EL (cell line): ENCODE results near the gene FAM168A.
"Not testable (repeated sequence)": the region's sequence is repeated elsewhere in the genome, so short reads cannot be mapped to it uniquely, and the experiment has no call there.

Experiments used
- DNase-seq: peaks from one replicate; pipeline ENCODE4 v3.0.0-alpha.2; 2016

The FAM168A gene

DNA sequence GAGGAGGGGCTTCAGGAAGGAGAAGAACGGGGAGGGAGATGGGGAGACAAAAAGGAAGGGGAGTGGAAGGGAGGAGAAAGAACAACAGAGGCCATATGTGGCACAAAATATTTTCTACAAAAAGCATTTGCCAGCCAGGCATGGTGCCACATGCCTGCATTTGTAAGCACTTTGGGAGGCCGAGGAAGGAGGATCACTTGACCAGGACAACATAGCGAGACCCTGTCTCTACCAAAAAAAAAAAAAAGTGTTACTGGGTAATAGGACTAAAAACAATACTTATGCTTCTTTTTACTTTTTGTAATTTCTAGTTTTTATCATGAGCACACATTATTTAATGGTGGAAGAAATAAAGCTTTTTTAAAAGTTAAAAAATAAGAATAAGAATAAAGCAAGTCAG lies 5.3 kb downstream of the FAM168A start:
- DNase-seq, result no peak

DNA sequence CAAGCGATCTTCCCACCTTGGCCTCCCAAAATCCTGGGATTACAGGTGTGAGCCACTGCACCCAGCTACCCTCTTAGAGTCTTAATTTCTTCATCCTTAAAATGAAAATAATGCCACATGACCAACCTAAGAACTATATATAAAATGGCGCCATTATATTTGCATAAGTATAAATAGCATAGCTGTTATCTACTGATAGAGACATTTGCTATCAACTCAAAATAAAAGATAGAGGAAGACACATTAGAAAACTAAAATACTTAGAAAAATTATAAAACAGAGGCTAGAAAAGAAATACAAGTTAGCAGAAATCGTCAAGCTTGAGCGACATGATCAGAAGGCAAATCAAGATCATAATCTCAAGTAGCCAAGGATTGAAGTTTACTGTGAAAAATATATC lies 6.2 kb downstream of the FAM168A start:
- DNase-seq, result no peak

DNA sequence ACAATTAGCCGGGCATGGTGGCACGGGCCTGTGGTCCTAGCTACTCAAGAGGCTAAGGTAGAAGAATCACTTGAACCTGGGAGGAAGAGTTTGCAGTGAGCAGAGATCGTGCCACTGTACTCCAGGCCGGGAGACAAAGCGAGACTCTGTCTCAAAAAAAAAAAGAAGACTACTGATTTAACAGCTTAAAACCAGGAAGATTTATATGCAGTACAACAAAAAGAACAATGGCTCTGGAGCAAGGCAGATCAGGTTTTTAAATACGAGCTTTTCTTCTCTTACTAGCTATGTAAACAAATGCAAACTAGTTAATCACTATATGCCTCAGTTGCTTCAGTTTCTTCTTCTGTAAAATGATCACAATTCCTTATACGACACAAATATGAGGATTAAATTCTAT lies 6.9 kb downstream of the FAM168A start:
- DNase-seq, result no peak

DNA sequence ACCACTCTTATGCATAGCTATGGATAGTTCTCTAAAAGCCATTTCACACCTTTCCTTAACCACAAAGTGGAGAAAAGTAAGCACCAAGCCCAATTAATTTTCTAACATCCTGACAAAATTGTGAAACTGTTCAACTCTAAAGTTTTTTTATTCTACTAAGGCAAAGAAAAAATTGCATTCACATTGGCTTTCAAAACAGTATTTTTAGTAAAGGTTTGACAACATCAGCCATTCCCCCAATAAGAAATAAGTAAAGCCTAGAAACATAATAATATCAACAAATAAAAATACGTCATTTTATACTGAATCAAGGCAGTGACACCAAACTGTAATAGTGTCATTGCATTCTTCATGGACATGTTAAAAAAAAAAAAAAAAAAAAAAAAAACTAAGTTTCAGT lies 11.1 kb downstream of the FAM168A start:
- no peak for DNase-seq

DNA sequence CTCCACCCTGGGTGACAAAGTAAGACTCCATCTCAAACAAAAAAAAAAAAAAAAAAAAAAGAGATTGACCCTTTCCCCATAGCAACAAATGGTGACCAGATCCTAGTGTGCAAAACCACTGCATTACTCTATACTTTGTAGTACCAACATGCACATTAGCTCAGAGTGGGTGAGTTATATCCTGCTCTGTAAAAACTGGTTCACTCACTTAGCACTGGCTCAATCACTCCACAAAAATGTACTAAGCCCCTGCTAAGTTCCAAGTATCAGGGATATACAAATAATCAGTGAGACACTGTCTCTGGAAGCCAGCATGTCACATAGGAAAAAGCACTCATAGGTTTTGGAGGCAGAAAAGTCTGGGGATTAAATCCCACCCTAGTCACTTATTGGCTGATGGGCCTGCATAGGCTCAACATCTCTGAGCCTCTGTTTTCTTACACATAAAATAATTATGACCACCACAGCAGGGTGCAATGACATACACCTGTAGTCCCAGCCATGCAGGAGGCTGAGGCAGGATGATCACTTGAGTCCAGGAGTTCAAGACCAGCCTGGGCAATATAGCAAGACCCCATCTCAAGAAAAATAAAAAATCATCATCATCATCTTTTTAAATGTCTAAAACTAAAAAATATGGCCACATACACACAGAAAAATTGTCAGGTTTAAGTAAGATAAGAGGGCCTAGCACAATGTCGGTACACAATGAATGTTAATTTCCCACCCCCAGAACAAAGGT lies 11.9 kb downstream of the FAM168A start:
- DNase-seq, result peak; percentile 75

DNA sequence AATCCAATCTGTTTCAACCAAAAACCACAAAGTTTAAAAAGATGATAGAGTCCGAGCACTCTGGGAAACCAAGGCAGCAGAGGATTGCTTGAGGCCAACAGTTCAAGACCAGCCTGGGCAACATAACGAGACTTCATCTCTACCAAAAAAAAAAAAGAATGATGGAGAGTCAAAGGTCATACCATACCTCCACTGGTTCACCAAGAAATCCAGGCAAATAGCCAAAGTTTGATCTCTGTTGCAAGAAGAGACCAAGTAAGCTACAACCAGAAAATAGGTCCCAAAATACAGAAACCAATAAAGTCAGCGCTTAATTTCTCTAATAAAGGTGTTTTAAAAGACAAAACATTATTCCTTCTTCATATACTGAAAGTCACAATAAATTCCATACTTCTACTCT lies 13.1 kb downstream of the FAM168A start:
- DNase-seq, result no peak

DNA sequence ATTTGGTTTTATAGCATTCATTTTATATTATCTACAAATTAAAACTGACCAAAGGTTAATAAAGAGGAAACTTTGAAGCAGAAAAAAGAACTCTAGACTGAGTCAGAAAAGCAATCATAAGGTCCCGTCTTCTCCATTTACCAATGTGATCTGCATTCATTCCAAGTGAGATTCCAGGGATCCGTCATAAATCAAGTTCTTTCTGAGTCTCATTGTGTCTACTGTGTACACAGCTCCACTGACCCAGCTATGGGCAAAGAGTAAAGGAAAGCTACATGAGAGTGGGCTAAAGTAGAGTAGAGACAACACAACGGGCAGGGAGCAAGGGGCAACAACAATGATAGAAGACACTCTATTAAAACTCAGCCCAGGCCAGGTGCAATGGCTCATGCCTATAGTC lies 15.3 kb downstream of the FAM168A start:
- no peak for DNase-seq

DNA sequence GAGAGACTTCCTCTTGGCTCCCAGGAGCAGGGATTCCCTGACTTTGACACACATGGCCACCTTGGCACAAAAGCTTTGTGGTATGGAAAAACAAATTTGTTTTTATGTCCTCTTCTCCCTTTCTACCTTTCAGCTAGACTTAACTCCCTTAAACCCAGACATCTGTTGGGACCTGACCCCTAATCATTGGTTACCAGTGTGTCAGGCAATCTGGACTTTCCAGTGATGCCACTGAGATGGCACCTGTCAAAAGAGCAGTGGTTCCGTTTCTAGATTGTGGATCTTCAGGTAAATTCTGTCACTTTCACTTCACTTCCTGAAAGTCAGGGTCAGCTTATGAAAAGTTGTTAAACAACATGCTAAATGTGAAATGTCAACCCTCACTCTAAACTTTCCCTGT lies 17.2 kb downstream of the FAM168A start:
- DNase-seq, result not testable (repeated sequence)

DNA sequence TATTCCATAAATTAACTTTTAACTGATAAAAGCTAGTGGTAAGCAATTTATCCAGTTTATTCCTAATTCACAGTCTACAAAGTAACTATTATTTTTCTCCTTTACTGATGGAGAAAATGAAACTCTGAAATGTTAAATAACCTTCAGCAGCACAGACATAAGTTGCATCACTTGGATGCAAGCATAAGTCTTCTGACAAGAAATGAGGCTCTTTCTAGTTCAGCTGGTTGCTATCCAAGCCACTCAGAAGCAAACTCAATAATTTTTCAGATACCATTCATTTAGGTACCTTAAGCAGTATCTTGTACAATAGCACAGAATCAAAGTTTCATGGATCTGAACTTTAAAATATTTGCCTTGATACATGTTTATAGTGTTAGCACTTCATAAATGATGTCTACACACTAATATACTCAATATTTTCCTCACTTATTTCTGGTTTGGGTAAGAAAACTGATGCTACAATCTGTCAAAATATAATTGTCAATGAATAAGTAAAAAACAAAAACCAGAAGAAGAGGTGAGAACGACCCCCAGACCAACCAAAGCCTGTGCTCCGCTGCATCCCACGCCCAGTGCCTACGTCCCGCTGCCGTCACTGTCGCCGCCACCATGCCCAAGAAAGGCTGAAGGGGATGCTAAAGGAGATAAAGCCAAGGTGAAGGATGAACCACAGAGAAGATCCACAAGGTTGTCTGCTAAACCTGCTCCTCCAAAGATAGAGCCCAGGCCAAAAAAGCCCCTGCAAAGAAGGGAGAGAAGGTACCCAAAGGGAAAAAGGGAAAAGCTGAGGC lies 18.1 kb downstream of the FAM168A start:
- DNase-seq, result no peak

DNA sequence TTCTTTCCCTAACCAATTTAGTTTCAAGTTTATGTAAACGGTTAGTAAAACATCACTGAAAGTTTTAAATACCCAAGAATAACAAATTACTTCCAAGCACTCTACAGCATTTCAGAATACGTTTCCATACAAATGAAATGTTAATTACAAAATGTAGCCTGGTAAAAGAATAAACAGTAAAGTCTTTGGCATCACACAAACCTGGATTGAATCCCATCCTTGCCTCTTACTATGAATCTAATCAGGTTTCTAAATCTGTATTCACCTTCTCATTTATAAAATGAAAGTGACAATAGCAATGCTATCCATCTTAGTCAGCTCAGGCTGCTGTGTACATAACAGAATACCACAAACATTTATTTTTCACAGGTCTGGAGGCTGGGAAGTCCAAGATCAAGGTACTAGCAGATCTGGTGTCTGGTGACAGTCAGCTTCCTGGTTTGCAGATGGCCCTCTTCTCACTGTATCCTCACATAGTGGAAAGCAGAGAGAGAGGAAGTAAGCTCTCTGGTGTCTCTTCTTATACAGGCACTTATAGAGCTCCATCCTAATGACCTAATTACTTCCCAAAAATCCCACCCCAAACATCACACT lies 19.2 kb downstream of the FAM168A start:
- peak; percentile 15 for DNase-seq

DNA sequence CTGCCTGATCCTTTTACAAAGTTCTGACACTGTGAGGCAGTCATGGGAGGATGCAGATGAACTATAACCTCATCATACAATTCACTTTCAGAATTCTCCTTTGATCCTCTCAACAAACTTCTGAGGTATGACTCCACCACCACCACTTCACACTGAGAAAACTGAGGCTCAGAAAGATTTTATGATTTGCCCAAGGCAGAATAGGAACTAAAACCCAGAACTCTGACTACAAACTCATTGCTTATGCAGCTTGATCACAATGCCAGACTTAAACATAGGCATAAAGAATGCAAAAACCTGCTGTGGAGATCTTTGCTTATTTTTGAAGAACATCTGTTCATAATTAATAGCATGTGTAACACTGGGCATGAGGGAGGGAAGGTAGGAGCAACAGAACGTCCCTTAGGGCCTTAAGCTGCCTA lies 20.4 kb downstream of the FAM168A start:
- DNase-seq, result peak; percentile 67

DNA sequence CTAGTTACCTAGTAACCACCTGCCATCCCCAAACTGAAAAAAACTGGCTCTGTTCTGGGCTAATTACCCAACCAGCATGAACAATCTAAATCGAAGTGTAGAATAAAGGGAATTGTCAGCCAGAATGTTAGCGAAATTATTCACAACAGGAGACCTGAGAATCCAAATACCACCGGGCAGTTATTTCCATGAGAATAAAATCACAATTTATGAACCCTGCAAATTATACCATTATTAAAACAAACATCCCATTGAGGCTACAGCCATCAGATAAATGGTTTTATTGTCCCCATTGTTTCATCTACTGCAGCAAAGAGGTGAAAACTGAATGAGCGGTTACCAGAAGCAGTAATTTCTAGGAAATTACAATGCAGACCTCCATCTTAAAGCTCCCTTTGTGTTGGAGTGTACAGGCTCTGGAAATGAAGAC lies 21.7 kb downstream of the FAM168A start:
- no peak for DNase-seq

DNA sequence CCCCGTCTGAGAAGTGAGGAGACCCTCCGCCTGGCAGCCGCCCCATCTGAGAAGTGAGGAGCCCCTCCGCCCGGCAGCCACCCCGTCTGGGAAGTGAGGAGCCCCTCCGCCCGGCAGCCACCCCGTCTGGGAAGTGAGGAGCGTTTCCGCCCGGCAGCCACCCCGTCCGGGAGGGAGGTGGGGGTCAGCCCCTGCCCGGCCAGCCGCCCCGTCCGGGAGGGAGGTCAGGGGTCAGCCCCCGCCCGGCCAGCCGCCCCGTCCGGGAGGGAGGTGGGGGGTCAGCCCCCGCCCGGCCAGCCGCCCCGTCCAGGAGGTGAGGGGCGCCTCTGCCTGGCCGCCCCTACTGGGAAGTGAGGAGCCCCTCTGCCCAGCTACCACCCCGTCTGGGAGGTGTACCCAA lies 25.9 kb downstream of the FAM168A start:
- DNase-seq, result not testable (repeated sequence)

DNA sequence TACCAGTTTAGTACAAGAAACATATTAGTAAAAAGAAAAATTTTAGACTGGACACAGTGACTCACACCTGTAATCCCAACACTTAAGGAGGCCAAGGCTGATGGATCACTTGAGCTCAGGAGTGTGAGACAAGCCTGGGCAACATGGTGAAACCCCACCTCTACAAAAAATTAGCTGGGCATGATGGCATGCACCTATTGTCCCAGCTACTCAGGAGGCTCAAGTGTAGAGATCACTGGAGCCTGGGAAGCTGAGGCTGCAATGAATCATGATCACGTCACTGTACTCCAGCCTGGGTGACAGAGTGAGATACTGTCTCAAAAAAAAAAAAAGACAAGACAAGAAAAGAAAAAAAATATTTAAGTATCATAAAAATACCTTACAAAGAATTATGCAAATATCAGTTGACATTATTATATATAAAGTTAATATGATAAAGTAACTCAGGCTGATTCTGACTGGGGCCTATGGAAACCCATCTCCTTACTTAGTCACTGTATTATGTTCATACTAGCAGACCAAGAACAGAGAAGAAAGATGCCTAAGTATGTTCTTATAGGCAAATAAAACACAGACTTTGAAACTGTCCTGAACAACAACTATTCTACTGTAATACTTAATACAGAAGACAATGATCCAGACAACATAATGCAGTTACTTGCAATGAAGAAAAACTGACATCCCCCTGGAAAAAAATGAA lies 27.3 kb downstream of the FAM168A start:
- peak; percentile 76 for DNase-seq

DNA sequence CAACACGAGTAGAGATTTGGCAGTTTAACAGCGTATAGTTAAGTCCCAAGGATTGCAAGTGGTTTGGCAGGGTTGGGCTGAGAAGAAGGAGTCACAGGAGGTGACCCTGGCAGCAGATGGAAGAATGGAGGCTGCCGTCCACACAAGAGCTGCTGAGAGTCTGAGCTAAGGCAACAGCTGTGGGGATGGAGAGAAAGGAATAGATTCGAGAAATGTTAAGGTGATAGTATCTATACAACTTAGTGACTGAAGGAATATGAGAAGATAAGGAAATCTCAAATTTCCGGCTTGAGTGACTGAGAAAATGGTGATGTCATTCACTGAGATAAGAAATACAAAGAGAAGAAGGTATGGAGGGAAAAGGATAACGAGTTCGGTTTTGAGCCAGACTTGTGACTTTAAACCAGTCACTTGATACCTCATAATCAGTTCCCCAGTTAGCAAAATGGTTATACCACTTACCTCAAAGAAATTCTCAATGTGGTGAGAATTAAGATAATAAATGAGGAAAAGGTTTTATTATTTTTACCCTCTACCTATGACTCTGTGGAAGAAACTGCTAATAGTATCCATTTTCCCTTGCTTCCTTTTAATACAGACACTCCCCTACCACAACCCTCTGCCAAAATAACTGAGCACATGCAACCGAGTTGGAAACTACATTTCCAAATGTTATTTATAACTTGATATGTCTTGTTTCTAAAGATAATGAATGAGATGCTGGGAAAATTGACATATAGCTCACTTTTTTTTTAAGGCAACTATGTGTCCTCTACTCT lies 30.7 kb downstream of the FAM168A start:
- no peak for DNase-seq

DNA sequence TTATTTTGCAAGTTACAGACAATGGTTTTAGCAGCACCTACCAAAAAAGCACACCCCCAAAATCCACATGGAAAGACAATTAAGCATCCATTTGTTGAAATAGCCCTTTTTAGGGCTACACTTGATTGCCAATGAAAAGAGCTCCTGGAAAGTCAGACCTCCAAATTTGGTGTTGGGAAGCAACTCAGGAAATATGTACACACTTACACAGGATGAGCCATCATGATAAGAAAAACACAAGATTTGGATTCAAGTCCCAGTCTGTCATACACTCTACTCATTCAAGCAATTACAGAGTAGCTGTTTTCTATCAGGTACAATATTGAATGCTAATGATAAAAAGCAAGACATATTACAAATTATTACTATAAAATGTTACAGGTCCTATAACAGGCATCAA lies 31.5 kb downstream of the FAM168A start:
- peak; percentile 6 for DNase-seq

DNA sequence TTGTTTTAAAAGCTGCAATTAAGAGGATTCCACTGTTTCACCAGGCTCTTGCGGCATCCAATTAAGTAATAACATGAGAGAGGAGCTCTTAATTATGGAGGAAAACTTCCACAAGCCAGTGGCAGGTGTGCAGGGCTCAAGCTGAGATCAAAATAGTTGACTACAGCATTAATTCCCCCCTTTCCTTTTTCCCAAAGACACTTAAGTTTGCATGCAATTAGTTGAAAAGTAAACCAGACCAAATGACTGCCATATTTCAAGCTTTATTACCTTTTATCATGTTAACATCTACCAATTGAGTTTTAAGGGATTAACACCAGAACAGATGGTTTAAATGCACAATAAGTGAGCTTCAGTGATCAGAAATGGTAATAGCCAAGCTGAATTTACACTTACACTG lies 32.1 kb downstream of the FAM168A start:
- no peak for DNase-seq

DNA sequence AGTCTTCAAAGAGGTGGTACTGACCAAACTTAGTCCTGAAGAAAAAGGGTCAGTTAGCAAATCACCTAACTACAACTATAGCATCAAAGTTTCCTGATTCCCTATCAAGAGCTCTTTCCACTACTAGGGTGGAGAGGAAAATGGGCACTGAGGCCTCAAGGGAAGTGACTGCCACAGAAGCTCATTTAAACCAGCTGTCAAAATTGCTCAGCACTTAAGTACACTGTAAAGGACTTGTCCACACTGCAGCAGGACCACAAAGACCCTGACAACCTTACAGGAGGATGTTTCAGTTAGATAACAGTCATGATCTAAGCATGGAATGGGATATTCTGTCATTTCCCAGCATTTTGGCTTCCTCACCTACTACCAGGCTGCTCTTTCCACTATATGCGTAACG lies 33.0 kb downstream of the FAM168A start:
- DNase-seq, result no peak

DNA sequence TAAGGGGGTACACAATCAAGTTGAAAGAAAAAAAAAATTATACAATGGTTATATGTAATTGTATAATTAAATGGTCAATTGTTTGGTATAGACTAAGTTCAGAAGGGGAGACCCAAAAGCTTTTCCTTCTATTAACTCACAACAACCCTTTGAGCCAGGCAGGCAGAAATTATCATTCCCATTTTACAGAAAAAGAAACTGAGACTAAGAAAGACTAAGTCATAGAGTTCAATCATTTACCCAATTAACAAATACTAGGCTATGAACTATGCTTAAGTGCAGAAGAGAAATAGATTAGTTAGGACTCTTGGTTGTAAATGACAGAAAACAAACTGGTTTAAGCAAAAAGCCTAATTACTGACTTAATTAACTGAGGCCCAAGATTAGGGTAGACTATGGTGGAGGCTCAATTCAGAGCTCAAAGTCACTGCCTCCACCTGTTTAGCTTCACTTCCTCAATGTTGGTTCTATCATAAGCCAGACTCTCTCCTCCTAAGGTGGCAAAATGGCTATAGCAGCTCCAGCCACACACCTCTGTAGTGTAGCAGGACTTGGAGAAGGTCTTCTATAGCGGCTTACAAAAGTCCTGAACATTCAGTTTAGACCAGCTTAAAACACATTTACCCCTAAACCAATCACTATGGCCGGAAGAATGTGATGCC lies 34.2 kb downstream of the FAM168A start:
- no peak for DNase-seq

DNA sequence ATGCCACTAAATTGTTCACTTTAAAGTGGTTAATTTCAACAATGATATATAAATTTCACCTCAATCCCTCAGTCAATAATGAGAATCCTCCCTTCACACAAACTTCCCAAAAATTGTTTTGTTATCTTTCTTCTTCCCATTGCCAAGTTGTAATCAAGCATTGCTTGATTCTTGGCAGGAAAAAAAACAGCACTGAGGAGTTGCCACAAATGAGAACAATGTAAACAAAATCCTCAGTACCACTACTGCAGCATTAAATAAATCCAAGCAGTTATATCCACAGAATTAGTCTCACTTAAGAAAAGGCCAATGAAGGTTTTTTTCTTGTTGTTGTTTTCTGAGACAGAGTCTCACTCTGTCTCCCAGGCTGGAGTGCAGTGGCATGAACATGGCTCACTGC lies 38.2 kb downstream of the FAM168A start:
- DNase-seq, result no peak

DNA sequence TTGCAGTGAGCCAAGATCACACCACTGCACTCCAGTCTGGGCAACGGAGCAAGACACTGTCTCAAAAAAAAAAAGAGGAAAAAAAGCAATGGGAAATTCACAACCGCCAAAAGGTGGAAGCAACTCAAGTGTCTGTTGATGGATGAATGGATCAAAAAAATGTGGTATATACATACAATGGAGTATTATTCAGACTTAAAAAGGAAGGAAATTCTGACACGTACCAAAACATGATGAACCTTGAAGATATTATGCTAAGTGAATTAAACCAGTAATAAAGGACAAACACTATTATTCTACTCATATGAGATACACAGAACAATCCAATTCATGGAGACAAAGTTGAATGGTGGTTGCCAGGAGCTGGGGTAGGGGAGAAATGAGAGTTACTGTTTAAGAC lies 40.9 kb downstream of the FAM168A start:
- DNase-seq, result no peak

DNA sequence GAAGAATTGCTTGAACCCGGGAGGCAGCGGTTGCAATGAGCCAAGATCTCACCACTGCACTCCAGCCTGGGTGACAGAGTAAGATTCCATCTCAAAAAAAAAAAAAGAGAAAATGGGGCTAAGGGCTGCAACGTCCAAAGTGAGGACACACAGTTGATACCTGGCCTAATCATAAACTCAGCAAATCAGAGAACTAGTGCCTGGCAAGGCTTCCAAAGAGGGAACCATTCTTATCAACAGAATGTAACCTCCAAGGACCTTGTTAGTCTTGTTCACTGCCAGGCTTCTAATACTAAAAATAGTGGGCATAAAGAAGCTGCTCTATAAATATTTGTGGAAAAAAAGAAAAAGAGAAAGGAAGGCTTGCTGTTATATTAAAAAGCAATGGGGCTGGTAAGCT lies 42.3 kb downstream of the FAM168A start:
- no peak for DNase-seq
